GM21576 (cell line): ENCODE data around the gene RELT.

Experiments used
- ATAC-seq: cut with Tn5 transposase; IDR thresholded peaks from one replicate; pipeline ENCODE4 v1.9.1; 2021; ENCODE audit warnings: mild to moderate bottlenecking, moderate library complexity; ENCODE audit not compliant: unreplicated experiment

The RELT gene

GRCh38 chr11:73401924-73402833, 26.0 kb downstream of the RELT start:
- ATAC-seq: no peak

GRCh38 chr11:73402834-73403185, 26.6 kb downstream of the RELT start:
- ATAC-seq: no peak

GRCh38 chr11:73403541-73403940, 27.3 kb downstream of the RELT start:
- no peak for ATAC-seq

- no peak for ATAC-seq
Measured at GRCh38 chr11:73404048-73404447, 27.8 kb downstream of the RELT start.

GRCh38 chr11:73404506-73405145, 28.4 kb downstream of the RELT start:
- ATAC-seq: no peak

- ATAC-seq: no peak
Measured at GRCh38 chr11:73405146-73405510, 28.9 kb downstream of the RELT start.

- no peak for ATAC-seq
Measured at GRCh38 chr11:73406131-73406530, 29.9 kb downstream of the RELT start.

GRCh38 chr11:73406619-73407018, 30.4 kb downstream of the RELT start:
- no peak for ATAC-seq

- ATAC-seq: no peak
Measured at GRCh38 chr11:73409431-73409830, 33.2 kb downstream of the RELT start.

- ATAC-seq: no peak
Measured at GRCh38 chr11:73410627-73411026, 34.4 kb downstream of the RELT start.

- no peak for ATAC-seq
Measured at GRCh38 chr11:73411031-73411430, 34.8 kb downstream of the RELT start.

GRCh38 chr11:73412308-73412707, 36.1 kb downstream of the RELT start:
- ATAC-seq: no peak

- no peak for ATAC-seq
Measured at GRCh38 chr11:73413256-73413655, 37.1 kb downstream of the RELT start.

GRCh38 chr11:73414977-73415651, 38.9 kb downstream of the RELT start:
- no peak for ATAC-seq

- ATAC-seq: no peak
Measured at GRCh38 chr11:73415854-73416615, 39.8 kb downstream of the RELT start.

- no peak for ATAC-seq
Measured at GRCh38 chr11:73416786-73417185, 40.6 kb downstream of the RELT start.

- ATAC-seq: no peak
Measured at GRCh38 chr11:73420136-73420535, 43.9 kb downstream of the RELT start.

- ATAC-seq: no peak
Measured at GRCh38 chr11:73422886-73423285, 46.7 kb downstream of the RELT start.

- no peak for ATAC-seq
Measured at GRCh38 chr11:73423506-73423905, 47.3 kb downstream of the RELT start.

- ATAC-seq: no peak
Measured at GRCh38 chr11:73425108-73425507, 48.9 kb downstream of the RELT start.

- ATAC-seq: no peak
Measured at GRCh38 chr11:73426219-73426850, 50.1 kb downstream of the RELT start.
